ENCODE measurements around the gene GNE.
"Not testable (repeated sequence)": the region's sequence is repeated elsewhere in the genome, so short reads cannot be mapped to it uniquely, and the experiment has no call there.

Gene GNE

GRCh38 chr9:36264896-36265295 is 6.6 kb upstream of the GNE start:
- no peak for TF ChIP-seq CTCF (IDR thresholded peaks at IDR 0.05; ENCODE audit: borderline replicate concordance, insufficient read depth, low read depth, low read length)
- H3K4me3 ChIP-seq (ENCODE audit: low read depth, low read length): no peak overlapping the region

- TF ChIP-seq CTCF (IDR thresholded peaks at IDR 0.05; ENCODE audit: borderline replicate concordance, insufficient read depth, low read depth, low read length): no peak
- H3K4me3 ChIP-seq (ENCODE audit: low read depth, low read length): no peak overlapping the region
Observed at GRCh38 chr9:36263683-36264082, 5.4 kb upstream of the GNE start.

- no peak for TF ChIP-seq CTCF (IDR thresholded peaks at IDR 0.05; ENCODE audit: borderline replicate concordance, insufficient read depth, low read depth, low read length)
- H3K4me3 ChIP-seq (ENCODE audit: low read depth, low read length): peak overlapping the region; percentile 56
Observed at GRCh38 chr9:36258996-36259533, 817 bp upstream of the GNE start.

- TF ChIP-seq CTCF (IDR thresholded peaks at IDR 0.05; ENCODE audit: borderline replicate concordance, insufficient read depth, low read depth, low read length): no peak
- no peak overlapping the region for H3K4me3 ChIP-seq (ENCODE audit: low read depth, low read length)
Observed at GRCh38 chr9:36251428-36251827, 6.8 kb downstream of the GNE start.

- H3K4me3 ChIP-seq (ENCODE audit: low read depth, low read length): no peak overlapping the region
- no peak for TF ChIP-seq CTCF (IDR thresholded peaks at IDR 0.05; ENCODE audit: borderline replicate concordance, insufficient read depth, low read depth, low read length)
Observed at GRCh38 chr9:36250079-36250478, 8.2 kb downstream of the GNE start.

GRCh38 chr9:36249189-36249588 is 9.1 kb downstream of the GNE start:
- TF ChIP-seq CTCF (IDR thresholded peaks at IDR 0.05; ENCODE audit: borderline replicate concordance, insufficient read depth, low read depth, low read length): no peak
- no peak overlapping the region for H3K4me3 ChIP-seq (ENCODE audit: low read depth, low read length)

- H3K4me3 ChIP-seq (ENCODE audit: low read depth, low read length): not testable (repeated sequence)
Observed at GRCh38 chr9:36248061-36248460, 10.2 kb downstream of the GNE start.

GRCh38 chr9:36247356-36247755 is 10.9 kb downstream of the GNE start:
- TF ChIP-seq CTCF (IDR thresholded peaks at IDR 0.05; ENCODE audit: borderline replicate concordance, insufficient read depth, low read depth, low read length): no peak
- no peak overlapping the region for H3K4me3 ChIP-seq (ENCODE audit: low read depth, low read length)

Data from GM12875 (cell line).